ENCODE data around the gene DLST. TPM values are rescaled to one million over a fixed set of nuclear protein-coding genes. Genes with fewer than 3 reads are reported as not detected.

Gene DLST
- polyA plus RNA-seq, 1 donor (not counting 4 experiments of a cell fraction or from before 2014, with no cell fraction given) = 114 TPM

DNA sequence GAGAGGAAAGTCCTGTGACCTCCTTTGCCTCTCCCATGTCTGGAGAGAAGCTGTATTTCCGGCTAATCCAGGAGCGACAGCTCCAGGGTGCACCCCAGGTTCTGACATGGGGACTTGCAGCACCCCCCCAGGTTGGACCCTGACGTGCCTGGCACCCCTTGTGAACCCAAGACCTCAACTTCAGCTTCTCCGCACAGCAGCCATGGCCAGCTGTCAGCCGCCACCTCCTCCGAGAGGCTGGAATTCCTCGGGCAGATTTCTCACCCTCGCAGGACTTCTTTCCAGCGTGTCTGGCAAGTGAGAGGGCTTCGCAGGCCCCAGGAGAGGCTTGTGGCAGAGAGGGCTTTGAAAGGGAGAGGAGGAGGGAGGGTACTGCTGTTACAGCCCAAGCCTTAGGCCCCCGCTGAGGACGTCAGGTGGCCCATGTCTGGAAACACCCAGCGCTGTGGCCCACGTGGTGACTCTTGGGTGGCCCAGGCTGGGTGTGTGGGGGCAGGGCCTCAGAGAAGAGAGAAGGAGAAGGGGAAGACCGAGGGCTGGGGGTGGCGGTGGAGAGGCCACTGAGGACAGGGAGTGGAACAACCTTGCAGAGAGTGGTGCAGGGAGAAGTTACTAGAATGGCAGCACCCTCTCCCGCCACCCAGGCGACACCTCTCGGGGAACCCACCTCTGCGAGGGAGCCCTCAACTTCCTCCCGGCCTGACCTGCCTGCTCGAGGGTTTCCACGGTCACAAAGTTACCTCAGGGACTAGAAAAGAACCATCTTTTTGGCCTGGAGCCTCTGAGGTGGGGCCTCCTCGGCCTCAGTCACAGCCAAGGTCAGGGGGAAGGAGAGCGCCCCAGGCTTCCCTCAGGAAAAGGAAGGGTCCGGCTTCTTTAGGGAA, 53.0 kb downstream of the DLST start:
- no peak for DNase-seq (ENCODE audit: low read depth, low spot score)
- Histone ChIP-seq H3K9ac (ENCODE audit: control insufficient read depth, extremely low read depth, insufficient read depth, low read length) (no peak overlapping the region), H3K27ac (ENCODE audit: control insufficient read depth, insufficient read depth, low read length) (no peak overlapping the region), H3K27me3 (ENCODE audit: control insufficient read depth, extremely low read depth, insufficient read depth, low read length) (no peaks in the 10 kb centered on the region), H3K4me2 (ENCODE audit: control insufficient read depth, extremely low read depth, insufficient read depth, low read depth, low read length) (no peak overlapping the region), H3K9me1 (ENCODE audit: control insufficient read depth, extremely low read depth, insufficient read depth, low read length) (no peaks in the 10 kb centered on the region), H2AFZ (ENCODE audit: control insufficient read depth, low read length) (no peak overlapping the region), H3K9me3 (ENCODE audit: control insufficient read depth, low read depth, low read length) (no peaks in the 10 kb centered on the region), H3K4me1 (ENCODE audit: control insufficient read depth, extremely low read depth, insufficient read depth, low read length) (peaks cover 4% of the 10 kb centered on the region), H4K20me1 (ENCODE audit: control insufficient read depth, extremely low read depth, insufficient read depth, low read length) (no peaks in the 10 kb centered on the region), H3K79me2 (ENCODE audit: control insufficient read depth, insufficient read depth, low read length) (no peaks in the 10 kb centered on the region), H3K4me3 (ENCODE audit: control insufficient read depth in 2 of 3, extremely low read depth in 1 of 3, insufficient read depth in 2 of 3, low read depth in 1 of 3, low read length in 3 of 3) (no peak overlapping the region), H3K36me3 (ENCODE audit: control insufficient read depth in 2 of 2, extremely low read depth in 1 of 2, insufficient read depth in 2 of 2, low read length in 2 of 2) (no peaks in the 10 kb centered on the region)
- no peak for FAIRE-seq
- TF ChIP-seq, protein P1, sequence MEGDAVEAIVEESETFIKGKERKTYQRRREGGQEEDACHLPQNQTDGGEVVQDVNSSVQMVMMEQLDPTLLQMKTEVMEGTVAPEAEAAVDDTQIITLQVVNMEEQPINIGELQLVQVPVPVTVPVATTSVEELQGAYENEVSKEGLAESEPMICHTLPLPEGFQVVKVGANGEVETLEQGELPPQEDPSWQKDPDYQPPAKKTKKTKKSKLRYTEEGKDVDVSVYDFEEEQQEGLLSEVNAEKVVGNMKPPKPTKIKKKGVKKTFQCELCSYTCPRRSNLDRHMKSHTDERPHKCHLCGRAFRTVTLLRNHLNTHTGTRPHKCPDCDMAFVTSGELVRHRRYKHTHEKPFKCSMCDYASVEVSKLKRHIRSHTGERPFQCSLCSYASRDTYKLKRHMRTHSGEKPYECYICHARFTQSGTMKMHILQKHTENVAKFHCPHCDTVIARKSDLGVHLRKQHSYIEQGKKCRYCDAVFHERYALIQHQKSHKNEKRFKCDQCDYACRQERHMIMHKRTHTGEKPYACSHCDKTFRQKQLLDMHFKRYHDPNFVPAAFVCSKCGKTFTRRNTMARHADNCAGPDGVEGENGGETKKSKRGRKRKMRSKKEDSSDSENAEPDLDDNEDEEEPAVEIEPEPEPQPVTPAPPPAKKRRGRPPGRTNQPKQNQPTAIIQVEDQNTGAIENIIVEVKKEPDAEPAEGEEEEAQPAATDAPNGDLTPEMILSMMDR (optimal IDR thresholded peaks at IDR 0.05 in 1 of 3, IDR thresholded peaks at IDR 0.05 in 1 of 3, conservative IDR thresholded peaks at IDR 0.05 in 1 of 3; ENCODE audit: extremely low read depth in 1 of 3, insufficient read depth in 2 of 3, low read length in 3 of 3) = no peak
- TF ChIP-seq EZH2 (IDR thresholded peaks at IDR 0.05; ENCODE audit: low read length) = no peak
- dilution Hi-C loops (cut with MboI; ENCODE audit: extremely low pct_ligation_motif_present, low sequenced_read_pairs) = no loop called here

DNA sequence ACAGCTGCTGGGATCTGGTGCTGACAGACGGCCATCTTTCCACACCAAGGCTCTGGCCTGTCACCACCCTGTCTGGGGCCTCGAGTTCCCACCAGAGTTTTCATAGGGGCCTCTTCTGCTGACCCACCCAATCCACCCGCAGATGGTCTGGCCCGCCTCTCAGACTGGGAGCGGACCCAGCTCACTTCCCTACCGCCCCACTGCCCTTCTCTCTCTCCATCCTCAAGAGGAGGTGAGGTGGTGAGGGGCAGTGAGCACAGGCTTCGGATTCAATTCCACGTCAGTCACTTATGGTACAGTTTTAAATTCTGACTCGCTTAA, 53.6 kb downstream of the DLST start:
- DNase-seq (ENCODE audit: low read depth, low spot score) = no peak
- Histone ChIP-seq H2AFZ (ENCODE audit: control insufficient read depth, low read length) (no peak overlapping the region), H3K4me1 (ENCODE audit: control insufficient read depth, extremely low read depth, insufficient read depth, low read length) (peaks cover 10% of the 10 kb centered on the region), H3K27ac (ENCODE audit: control insufficient read depth, insufficient read depth, low read length) (no peak overlapping the region), H3K9me3 (ENCODE audit: control insufficient read depth, low read depth, low read length) (no peaks in the 10 kb centered on the region), H3K27me3 (ENCODE audit: control insufficient read depth, extremely low read depth, insufficient read depth, low read length) (no peaks in the 10 kb centered on the region), H3K79me2 (ENCODE audit: control insufficient read depth, insufficient read depth, low read length) (no peaks in the 10 kb centered on the region), H3K36me3 (ENCODE audit: control insufficient read depth in 2 of 2, extremely low read depth in 1 of 2, insufficient read depth in 2 of 2, low read length in 2 of 2) (no peaks in the 10 kb centered on the region), H3K4me2 (ENCODE audit: control insufficient read depth, extremely low read depth, insufficient read depth, low read depth, low read length) (no peak overlapping the region), H3K9ac (ENCODE audit: control insufficient read depth, extremely low read depth, insufficient read depth, low read length) (no peak overlapping the region), H3K4me3 (ENCODE audit: control insufficient read depth in 2 of 3, extremely low read depth in 1 of 3, insufficient read depth in 2 of 3, low read depth in 1 of 3, low read length in 3 of 3) (no peak overlapping the region), H3K9me1 (ENCODE audit: control insufficient read depth, extremely low read depth, insufficient read depth, low read length) (no peaks in the 10 kb centered on the region), H4K20me1 (ENCODE audit: control insufficient read depth, extremely low read depth, insufficient read depth, low read length) (no peaks in the 10 kb centered on the region)
- dilution Hi-C loops (cut with MboI; ENCODE audit: extremely low pct_ligation_motif_present, low sequenced_read_pairs) = no loop called here
- no peak for TF ChIP-seq EZH2 (IDR thresholded peaks at IDR 0.05; ENCODE audit: low read length)
- TF ChIP-seq, protein P1 (optimal IDR thresholded peaks at IDR 0.05 in 1 of 3, IDR thresholded peaks at IDR 0.05 in 1 of 3, conservative IDR thresholded peaks at IDR 0.05 in 1 of 3; ENCODE audit: extremely low read depth in 1 of 3, insufficient read depth in 2 of 3, low read length in 3 of 3) = no peak
- FAIRE-seq = no peak
